MCF 10A (cell line): ENCODE results near the gene ARFGEF3. TPM values are rescaled to one million over a fixed set of nuclear protein-coding genes. Genes with fewer than 3 reads are reported as not detected.

Experiments
- BruUV-seq: library from RNA; stranded (reverse); fragments of 400-500 nt; replicated peaks from 2 replicates; lab custom pipeline; 2021; lab: Mats Ljungman, UMichigan
- CTCF ChIA-PET: fragments of 300-600 bp; sonication (Branson Sonifier 250); formaldehyde crosslinking; extraction: SDS; loops from one replicate; lab custom pipeline; 2021; ENCODE audit warnings: antibody characterized with exemption, inconsistent platforms; lab: Yijun Ruan, JAX
- POLR2A ChIA-PET: fragments of 300-600, 350-650 bp; sonication (Branson Sonifier 250); formaldehyde crosslinking; extraction: SDS; loops from one replicate; lab custom pipeline; 2020; ENCODE audit warnings: antibody characterized with exemption, inconsistent platforms; lab: Yijun Ruan, JAX
- DNase-seq: peaks from one replicate; pipeline ENCODE4 v3.0.0-alpha.2; 2018; ENCODE audit not compliant: unreplicated experiment
- H3K27ac Mint-ChIP-seq: one replicate; pipeline ENCODE4 v1.8.0; 2022; ENCODE audit warnings: mild to moderate bottlenecking, low read depth, mixed read lengths; ENCODE audit not compliant: unreplicated experiment
- H3K27me3 Mint-ChIP-seq: one replicate; pipeline ENCODE4 v1.8.0; 2022; ENCODE audit warnings: mixed read lengths; ENCODE audit not compliant: insufficient read depth, unreplicated experiment
- H3K36me3 Mint-ChIP-seq: one replicate; pipeline ENCODE4 v1.8.0; 2022; ENCODE audit warnings: mild to moderate bottlenecking, moderate library complexity, mixed read lengths; ENCODE audit not compliant: insufficient read depth, unreplicated experiment
- H3K4me1 Mint-ChIP-seq: one replicate; pipeline ENCODE4 v1.8.0; 2022; ENCODE audit warnings: mixed read lengths; ENCODE audit not compliant: insufficient read depth, unreplicated experiment
- H3K4me3 Mint-ChIP-seq: one replicate; pipeline ENCODE4 v1.8.0; 2022; ENCODE audit warnings: mild to moderate bottlenecking, moderate library complexity, mixed read lengths; ENCODE audit not compliant: unreplicated experiment
- H3K9me3 Mint-ChIP-seq: one replicate; pipeline ENCODE4 v1.8.0; 2022; ENCODE audit warnings: mixed read lengths; ENCODE audit not compliant: unreplicated experiment
- CTCF ChIP-seq: fragments of 200-600 bp; IDR thresholded peaks from one replicate; pipeline ENCODE4 v1.8.0; 2022; ENCODE audit warnings: antibody characterized with exemption, mild to moderate bottlenecking; ENCODE audit not compliant: unreplicated experiment
- intact Hi-C: fragments of 100-400 bp; cut with micrococcal nuclease; formaldehyde crosslinking; loops from 2 replicates; pipeline ENCODE4 v1.14.1; 2022
- total RNA-seq: library from RNA; stranded (reverse); gene quantifications from 2 replicates; pipeline ENCODE4 v1.2.3, GENCODE V29; 2022

Gene ARFGEF3
- total RNA-seq, 1 experiment from 2014 or later: 3.4 TPM

- H3K27me3 Mint-ChIP-seq: no peaks in the 10 kb centered on the region
- no peak for DNase-seq
- no TSS peak for BruUV-seq
- no peak overlapping the region for H3K27ac Mint-ChIP-seq
- ChIA-PET CTCF (interaction anchor here (0.5 kb wide), 1 partner anchor 44 kb away, joined by 3 read pairs; no protein-coding TSS in a partner anchor), POLR2A (no interaction called here)
- intact Hi-C loops: no loop called here
- TF ChIP-seq CTCF: no peak
- H3K4me3 Mint-ChIP-seq: no peak overlapping the region
- no peaks in the 10 kb centered on the region for H3K36me3 Mint-ChIP-seq
- no peaks in the 10 kb centered on the region for H3K4me1 Mint-ChIP-seq
- H3K9me3 Mint-ChIP-seq: no peaks in the 10 kb centered on the region
Measured at GRCh38 chr6:138204303-138204702, 42.6 kb downstream of the ARFGEF3 start.

DNA sequence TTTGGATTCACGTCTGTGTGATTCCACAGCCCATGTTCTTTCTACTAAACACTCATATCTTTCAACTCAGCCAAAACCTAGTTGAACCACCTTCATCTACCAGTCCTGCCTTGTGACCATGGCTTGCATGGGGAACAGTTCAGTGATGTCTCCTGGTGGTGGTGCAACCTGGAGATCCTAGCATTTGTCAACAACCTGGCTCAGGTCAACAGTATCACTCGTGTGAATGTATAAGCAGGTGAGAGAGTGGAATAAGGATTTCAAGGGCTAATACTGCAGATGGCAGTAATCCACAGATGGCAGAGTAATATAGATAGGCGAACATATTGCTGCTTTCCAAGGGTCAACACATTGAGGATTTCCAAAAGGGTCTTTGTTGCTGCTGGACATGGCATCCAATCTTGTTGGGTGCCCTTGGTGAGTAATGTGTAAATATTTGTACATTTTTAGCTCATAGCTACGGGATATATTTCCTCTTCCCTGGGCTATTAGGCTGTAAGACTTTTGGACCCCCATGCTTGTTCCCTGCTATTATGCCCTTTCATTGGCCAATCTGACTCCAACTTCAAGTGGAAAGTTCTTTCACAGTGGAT lies 43.1 kb downstream of the ARFGEF3 start:
- no peak for TF ChIP-seq CTCF
- ChIA-PET CTCF (interaction anchor here (0.5 kb wide), 1 partner anchor 44 kb away, joined by 3 read pairs; no protein-coding TSS in a partner anchor), POLR2A (no interaction called here)
- Mint-ChIP-seq H3K4me3 (no peak overlapping the region), H3K4me1 (no peaks in the 10 kb centered on the region), H3K9me3 (no peaks in the 10 kb centered on the region), H3K27ac (no peak overlapping the region), H3K36me3 (no peaks in the 10 kb centered on the region), H3K27me3 (no peaks in the 10 kb centered on the region)
- intact Hi-C loops: no loop called here
- no TSS peak for BruUV-seq
- no peak for DNase-seq

GRCh38 chr6:138205437-138206094 lies 43.8 kb downstream of the ARFGEF3 start:
- Mint-ChIP-seq H3K4me3 (no peak overlapping the region), H3K27ac (no peak overlapping the region), H3K27me3 (no peaks in the 10 kb centered on the region), H3K9me3 (no peaks in the 10 kb centered on the region), H3K36me3 (no peaks in the 10 kb centered on the region), H3K4me1 (no peaks in the 10 kb centered on the region)
- ChIA-PET POLR2A (no interaction called here), CTCF (interaction anchor here (0.6 to 1.0 kb wide), 2 partner anchors 32 to 46 kb away, joined by 3 to 7 read pairs; no protein-coding TSS in a partner anchor)
- no peak for TF ChIP-seq CTCF
- no peak for DNase-seq
- no TSS peak for BruUV-seq
- intact Hi-C loops: no loop called here

GRCh38 chr6:138206862-138207261 lies 45.1 kb downstream of the ARFGEF3 start:
- DNase-seq: no peak
- Mint-ChIP-seq H3K4me3 (no peak overlapping the region), H3K4me1 (no peaks in the 10 kb centered on the region), H3K9me3 (no peaks in the 10 kb centered on the region), H3K36me3 (no peaks in the 10 kb centered on the region), H3K27me3 (no peaks in the 10 kb centered on the region), H3K27ac (no peak overlapping the region)
- POLR2A ChIA-PET: interaction anchor here (0.6 kb wide), 1 partner anchor 17 kb away, joined by 3 read pairs; no protein-coding TSS in a partner anchor
- CTCF ChIA-PET: no interaction called here
- intact Hi-C loops: no loop called here
- no TSS peak for BruUV-seq
- no peak for TF ChIP-seq CTCF
